CD4-positive, alpha-beta T cell treated with Interleukin-1 beta for 1 hour (primary cell): ENCODE results near the gene G6PC3.
"Not testable (repeated sequence)": the region's sequence is repeated elsewhere in the genome, so short reads cannot be mapped to it uniquely, and the experiment has no call there.

Source experiments
- DNase-seq, 2 donors: peaks; one replicate each; pipeline ENCODE4 v3.0.0-alpha.2; 2020 to 2022

The G6PC3 gene

GRCh38 chr17:44084921-44085320 is 14.4 kb downstream of the G6PC3 start:
- DNase-seq, result no peak

- DNase-seq, result no peak
Observed at GRCh38 chr17:44085908-44086307, 15.4 kb downstream of the G6PC3 start.

GRCh38 chr17:44086364-44087311 is 16.1 kb downstream of the G6PC3 start:
- DNase-seq, result no peak

GRCh38 chr17:44087319-44087718 is 16.8 kb downstream of the G6PC3 start:
- no peak for DNase-seq

GRCh38 chr17:44088254-44088653 is 17.7 kb downstream of the G6PC3 start:
- DNase-seq, result no peak

- DNase-seq, result no peak
Observed at GRCh38 chr17:44091200-44091997, 20.9 kb downstream of the G6PC3 start.

- DNase-seq, result no peak
Observed at GRCh38 chr17:44092051-44092450, 21.5 kb downstream of the G6PC3 start.

GRCh38 chr17:44093231-44093900 is 22.8 kb downstream of the G6PC3 start:
- DNase-seq, result no peak

- no peak for DNase-seq
Observed at GRCh38 chr17:44094701-44095387, 24.3 kb downstream of the G6PC3 start.

- DNase-seq, result no peak
Observed at GRCh38 chr17:44095388-44095646, 24.8 kb downstream of the G6PC3 start.

- DNase-seq, result peak; percentile 23 to 49
Observed at GRCh38 chr17:44095647-44096496, 25.3 kb downstream of the G6PC3 start.

GRCh38 chr17:44097110-44097958 is 26.8 kb downstream of the G6PC3 start:
- DNase-seq, result no peak

GRCh38 chr17:44101858-44102257 is 31.3 kb downstream of the G6PC3 start:
- not testable (repeated sequence) for DNase-seq

GRCh38 chr17:44102849-44103622 is 32.5 kb downstream of the G6PC3 start:
- DNase-seq, result no peak

GRCh38 chr17:44105483-44105882 is 34.9 kb downstream of the G6PC3 start:
- DNase-seq, result no peak

GRCh38 chr17:44105941-44106340 is 35.4 kb downstream of the G6PC3 start:
- no peak for DNase-seq

GRCh38 chr17:44106801-44107200 is 36.3 kb downstream of the G6PC3 start:
- DNase-seq, result no peak

GRCh38 chr17:44108440-44109311 is 38.1 kb downstream of the G6PC3 start:
- DNase-seq, result no peak

- no peak for DNase-seq
Observed at GRCh38 chr17:44109312-44109630, 38.7 kb downstream of the G6PC3 start.
